Tibial nerve (tissue), 4 donors: ENCODE results near the gene ROR1. TPM values are rescaled to one million over a fixed set of nuclear protein-coding genes. Genes with fewer than 3 reads are reported as not detected.

Experiments used
- DNase-seq, 2 donors: peaks; one replicate each; pipeline ENCODE4 v3.0.0-alpha.2; 2019; ENCODE audit warnings: low spot score in 2 of 2
- H3K27ac ChIP-seq, 4 donors: fragments of 200-600 bp; sonication (generic) in 3 of 4; one replicate each; pipeline ENCODE4 v1.5.1; 2017 to 2019; ENCODE audit warnings: mild to moderate bottlenecking in 1 of 4
- H3K27me3 ChIP-seq, 2 donors: fragments of 200-600 bp; sonication (generic) in 1 of 2; one replicate each; pipeline versions ENCODE4 v1.5.1 to v1.6.0; 2017 to 2019
- H3K36me3 ChIP-seq, 3 donors: fragments of 200-600 bp; sonication (generic); one replicate each; pipeline ENCODE4 v1.5.1; 2018 to 2019
- H3K4me1 ChIP-seq, 4 donors: fragments of 200-600 bp; sonication (generic) in 3 of 4; one replicate each; pipeline ENCODE4 v1.5.1; 2017 to 2019
- H3K4me3 ChIP-seq, 4 donors: fragments of 200-600 bp; sonication (generic) in 3 of 4; one replicate each; pipeline ENCODE4 v1.5.1; 2017 to 2019; ENCODE audit warnings: mild to moderate bottlenecking in 1 of 4, moderate library complexity in 1 of 4
- H3K9me3 ChIP-seq, 4 donors: fragments of 200-600 bp; sonication (generic) in 3 of 4; one replicate each; pipeline ENCODE4 v1.5.1; 2017 to 2019
- EP300 ChIP-seq, 2 donors: sonication (generic); formaldehyde crosslinking; IDR thresholded peaks; one replicate each; pipeline ENCODE4 v1.6.1; 2017; ENCODE audit warnings: antibody characterized with exemption in 2 of 2, mild to moderate bottlenecking in 1 of 2
- POLR2A ChIP-seq, 2 donors: fragments of 450-650 bp; IDR thresholded peaks; one replicate each; pipeline ENCODE4 v1.6.1; 2017; ENCODE audit warnings: antibody characterized with exemption in 2 of 2, mild to moderate bottlenecking in 2 of 2, moderate library complexity in 2 of 2
- WGBS, 2 donors: methylation state at CpG; one replicate each; pipeline ENCODE4 v1.1.5; 2018; 5-methylcytosine and 5-hydroxymethylcytosine counted together
- total RNA-seq, 4 donors: library from RNA; depleted of rRNA; stranded (reverse); fragments of >200 nt; gene quantifications; one replicate each; pipeline ENCODE4 v1.1.0, GENCODE V29; 2016
- TF ChIP-seq, protein P1 (sequence below), 5 experiments: fragments of 200-600 bp in 3 of 5; fragments of 450-650 bp in 2 of 5; sonication (generic) in 3 of 5; IDR thresholded peaks; one replicate each; pipeline ENCODE4 v1.5.1; 2016 to 2019; ENCODE audit warnings: antibody characterized with exemption in 5 of 5, mild to moderate bottlenecking in 3 of 5, moderate library complexity in 2 of 5

Gene ROR1
- total RNA-seq, 4 donors from 2014 or later, result 10.5 to 47.7 (median 43.7) TPM

- Histone ChIP-seq H3K36me3 (peaks cover 0 to 23% (median 0%) of the 10 kb centered on the region in 3 donors), H3K27ac (no peak overlapping the region), H3K27me3 (no peaks in the 10 kb centered on the region), H3K4me1 (peaks cover 0 to 10% (median 2%) of the 10 kb centered on the region in 4 donors), H3K4me3 (no peak overlapping the region), H3K9me3 (no peaks in the 10 kb centered on the region)
- TF ChIP-seq EP300 (IDR thresholded peaks at IDR 0.05) (no peak), POLR2A (IDR thresholded peaks at IDR 0.05) (no peak)
- TF ChIP-seq, protein P1, sequence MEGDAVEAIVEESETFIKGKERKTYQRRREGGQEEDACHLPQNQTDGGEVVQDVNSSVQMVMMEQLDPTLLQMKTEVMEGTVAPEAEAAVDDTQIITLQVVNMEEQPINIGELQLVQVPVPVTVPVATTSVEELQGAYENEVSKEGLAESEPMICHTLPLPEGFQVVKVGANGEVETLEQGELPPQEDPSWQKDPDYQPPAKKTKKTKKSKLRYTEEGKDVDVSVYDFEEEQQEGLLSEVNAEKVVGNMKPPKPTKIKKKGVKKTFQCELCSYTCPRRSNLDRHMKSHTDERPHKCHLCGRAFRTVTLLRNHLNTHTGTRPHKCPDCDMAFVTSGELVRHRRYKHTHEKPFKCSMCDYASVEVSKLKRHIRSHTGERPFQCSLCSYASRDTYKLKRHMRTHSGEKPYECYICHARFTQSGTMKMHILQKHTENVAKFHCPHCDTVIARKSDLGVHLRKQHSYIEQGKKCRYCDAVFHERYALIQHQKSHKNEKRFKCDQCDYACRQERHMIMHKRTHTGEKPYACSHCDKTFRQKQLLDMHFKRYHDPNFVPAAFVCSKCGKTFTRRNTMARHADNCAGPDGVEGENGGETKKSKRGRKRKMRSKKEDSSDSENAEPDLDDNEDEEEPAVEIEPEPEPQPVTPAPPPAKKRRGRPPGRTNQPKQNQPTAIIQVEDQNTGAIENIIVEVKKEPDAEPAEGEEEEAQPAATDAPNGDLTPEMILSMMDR (IDR thresholded peaks at IDR 0.05), result no peak
- 90 to 95% methylated on average over 10 of the region's 10 CpGs for WGBS, 2 donors
- DNase-seq, result no peak
Measured at GRCh38 chr1:64139877-64140276, 366.1 kb downstream of the ROR1 start.

GRCh38 chr1:64140596-64140995 lies 366.8 kb downstream of the ROR1 start:
- no peaks in the 10 kb centered on the region for H3K27me3 ChIP-seq
- no peak overlapping the region for H3K4me3 ChIP-seq
- no peak overlapping the region for H3K27ac ChIP-seq
- peaks cover 0 to 23% (median 0%) of the 10 kb centered on the region in 3 donors for H3K36me3 ChIP-seq
- TF ChIP-seq POLR2A (IDR thresholded peaks at IDR 0.05) (no peak), EP300 (IDR thresholded peaks at IDR 0.05) (no peak)
- TF ChIP-seq, protein P1 (IDR thresholded peaks at IDR 0.05), result no peak
- DNase-seq, result no peak
- H3K4me1 ChIP-seq, result peaks cover 0 to 7% (median 2%) of the 10 kb centered on the region in 4 donors
- no peaks in the 10 kb centered on the region for H3K9me3 ChIP-seq
- 72 to 74% methylated on average over 2 of the region's 2 CpGs for WGBS, 2 donors

GRCh38 chr1:64147045-64147724 lies 373.4 kb downstream of the ROR1 start:
- Histone ChIP-seq H3K4me3 (no peak overlapping the region), H3K27ac (no peak overlapping the region), H3K9me3 (no peaks in the 10 kb centered on the region), H3K36me3 (peaks cover 0 to 13% (median 0%) of the 10 kb centered on the region in 3 donors), H3K4me1 (peaks cover 0 to 11% (median 0%) of the 10 kb centered on the region in 4 donors), H3K27me3 (no peaks in the 10 kb centered on the region)
- TF ChIP-seq EP300 (IDR thresholded peaks at IDR 0.05) (no peak), POLR2A (IDR thresholded peaks at IDR 0.05) (no peak)
- TF ChIP-seq, protein P1 (IDR thresholded peaks at IDR 0.05), result no peak
- WGBS, 2 donors, result 77 to 88% methylated on average over 5 of the region's 5 CpGs
- no peak for DNase-seq

DNA sequence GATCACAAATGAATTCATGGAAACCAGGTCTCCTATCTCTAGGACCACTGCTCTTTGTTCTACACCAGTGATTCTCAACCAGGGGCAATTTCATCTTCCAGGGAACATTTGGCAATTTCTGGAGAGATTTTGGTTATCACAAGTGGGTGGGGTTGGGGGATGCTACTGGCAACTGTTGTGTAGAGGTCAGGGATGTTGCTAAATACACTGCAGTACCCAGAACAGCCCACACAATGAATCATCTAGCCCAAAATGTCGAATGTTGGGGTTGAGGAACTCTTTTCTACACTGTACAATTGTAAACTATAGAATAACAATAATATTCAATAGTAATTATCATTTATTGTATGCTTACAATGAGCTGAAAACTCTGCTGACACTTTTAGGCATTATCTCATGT lies 373.9 kb downstream of the ROR1 start:
- Histone ChIP-seq H3K9me3 (no peaks in the 10 kb centered on the region), H3K36me3 (peaks cover 0 to 7% (median 0%) of the 10 kb centered on the region in 3 donors), H3K27ac (no peak overlapping the region), H3K27me3 (no peaks in the 10 kb centered on the region), H3K4me1 (peaks cover 0 to 11% (median 0%) of the 10 kb centered on the region in 4 donors), H3K4me3 (no peak overlapping the region)
- WGBS, 2 donors, result 16 to 26% methylated on average over 1 of the region's 1 CpG
- DNase-seq, result no peak
- TF ChIP-seq POLR2A (IDR thresholded peaks at IDR 0.05), result no peak
- no peak for TF ChIP-seq EP300 (IDR thresholded peaks at IDR 0.05)
- TF ChIP-seq, protein P1 (IDR thresholded peaks at IDR 0.05), result no peak

DNA sequence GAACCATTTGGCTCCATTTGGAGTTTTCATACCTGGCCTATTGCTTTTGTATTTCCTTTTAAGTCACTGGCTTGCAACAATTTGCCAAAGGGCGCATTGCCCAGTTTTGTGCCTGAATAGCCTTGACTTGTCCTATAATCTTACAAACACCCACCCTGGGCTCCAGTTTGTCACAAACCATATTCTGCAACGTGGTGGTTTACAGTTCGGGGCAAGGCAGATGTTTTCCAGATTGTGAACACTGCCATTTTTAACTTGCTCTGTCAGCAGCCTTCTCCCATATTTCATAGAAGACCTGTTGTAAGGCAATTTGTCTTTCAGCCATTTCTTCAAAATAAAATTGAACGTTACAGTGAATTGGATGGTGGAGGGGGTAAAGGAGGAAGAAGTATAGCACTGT lies 376.4 kb downstream of the ROR1 start:
- WGBS, 2 donors, result 81 to 83% methylated on average over 4 of the region's 4 CpGs
- no peak for DNase-seq
- no peak for TF ChIP-seq POLR2A (IDR thresholded peaks at IDR 0.05)
- no peak for TF ChIP-seq EP300 (IDR thresholded peaks at IDR 0.05)
- TF ChIP-seq, protein P1 (IDR thresholded peaks at IDR 0.05), result no peak
- H3K27me3 ChIP-seq, result no peaks in the 10 kb centered on the region
- H3K4me1 ChIP-seq, result peaks cover 0 to 11% (median 0%) of the 10 kb centered on the region in 4 donors
- no peak overlapping the region for H3K27ac ChIP-seq
- no peak overlapping the region for H3K4me3 ChIP-seq
- no peaks in the 10 kb centered on the region for H3K36me3 ChIP-seq
- H3K9me3 ChIP-seq, result no peaks in the 10 kb centered on the region
